Right atrium auricular region (tissue), 2 donors: Measurements from ENCODE around the gene CCHCR1. TPM values are rescaled to one million over a fixed set of nuclear protein-coding genes. Genes with fewer than 3 reads are reported as not detected.

Source experiments
- DNase-seq: peaks from one replicate; pipeline ENCODE4 v3.0.0-alpha.2; 2019; ENCODE audit warnings: low spot score
- H3K27ac ChIP-seq, 2 donors: fragments of 200-600 bp; sonication (generic); 1 replicate in 1 of 2; 2 replicates in 1 of 2; pipeline ENCODE4 v1.5.1; 2016 to 2019
- H3K27me3 ChIP-seq, 2 donors: fragments of 200-600 bp; sonication (generic); one replicate each; pipeline versions ENCODE4 v1.5.1 to v1.6.0; 2017 to 2019
- H3K36me3 ChIP-seq: fragments of 200-600 bp; sonication (generic); one replicate; pipeline ENCODE4 v1.5.1; 2016
- H3K4me1 ChIP-seq, 2 donors: fragments of 200-600 bp; sonication (generic); one replicate each; pipeline versions ENCODE4 v1.5.1 to v1.6.0; 2017 to 2019
- H3K4me3 ChIP-seq, 2 donors: fragments of 200-600 bp; sonication (generic); 1 replicate in 1 of 2; 2 replicates in 1 of 2; pipeline ENCODE4 v1.5.1; 2017 to 2019; ENCODE audit warnings: mild to moderate bottlenecking in 1 of 2, moderate library complexity in 1 of 2
- H3K9me3 ChIP-seq, 2 donors: fragments of 200-600 bp; sonication (generic); one replicate each; pipeline ENCODE4 v1.5.1; 2019
- CTCF ChIP-seq, 2 donors: fragments of 200-600 bp; sonication (generic); IDR thresholded peaks; one replicate each; pipeline ENCODE4 v1.5.1; 2019; ENCODE audit warnings: antibody characterized with exemption in 2 of 2
- total RNA-seq, 2 donors: library from RNA; depleted of rRNA; stranded (reverse); fragments of >200 nt; gene quantifications; one replicate each; pipeline ENCODE4 v1.1.0, GENCODE V29; 2016

Gene CCHCR1
- total RNA-seq, 2 donors from 2014 or later: 7.6 to 9.1 TPM

GRCh38 chr6:31144296-31144969 lies 13.2 kb downstream of the CCHCR1 start:
- H3K4me3 ChIP-seq: no peak overlapping the region
- peaks cover 0 to 14% of the 10 kb centered on the region in 2 donors for H3K4me1 ChIP-seq
- peaks cover 7% of the 10 kb centered on the region for H3K36me3 ChIP-seq
- no peaks in the 10 kb centered on the region for H3K27me3 ChIP-seq
- no peaks in the 10 kb centered on the region for H3K9me3 ChIP-seq
- no peak for TF ChIP-seq CTCF (IDR thresholded peaks at IDR 0.05)
- no peak overlapping the region for H3K27ac ChIP-seq
- no peak for DNase-seq

- Histone ChIP-seq H3K27me3 (no peaks in the 10 kb centered on the region), H3K4me1 (peaks cover 0 to 18% of the 10 kb centered on the region in 2 donors), H3K36me3 (peaks cover 7% of the 10 kb centered on the region), H3K27ac (peak overlapping the region in 1 of 2 donors; percentile 40), H3K9me3 (no peaks in the 10 kb centered on the region), H3K4me3 (no peak overlapping the region)
- DNase-seq: peak; percentile 74
- no peak for TF ChIP-seq CTCF (IDR thresholded peaks at IDR 0.05)
Observed at GRCh38 chr6:31143148-31143547, 14.5 kb downstream of the CCHCR1 start.

GRCh38 chr6:31142361-31142761 lies 15.2 kb downstream of the CCHCR1 start:
- DNase-seq: no peak
- H3K4me3 ChIP-seq: no peak overlapping the region
- H3K4me1 ChIP-seq: peaks cover 0 to 25% of the 10 kb centered on the region in 2 donors
- peak overlapping the region in 1 of 2 donors; percentile 25 for H3K27ac ChIP-seq
- H3K27me3 ChIP-seq: no peaks in the 10 kb centered on the region
- no peak for TF ChIP-seq CTCF (IDR thresholded peaks at IDR 0.05)
- H3K9me3 ChIP-seq: no peaks in the 10 kb centered on the region
- peaks cover 7% of the 10 kb centered on the region for H3K36me3 ChIP-seq

- Histone ChIP-seq H3K36me3 (peaks cover 7% of the 10 kb centered on the region), H3K27me3 (no peaks in the 10 kb centered on the region), H3K9me3 (no peaks in the 10 kb centered on the region), H3K4me3 (no peak overlapping the region), H3K27ac (no peak overlapping the region), H3K4me1 (peaks cover 0 to 27% of the 10 kb centered on the region in 2 donors)
- no peak for TF ChIP-seq CTCF (IDR thresholded peaks at IDR 0.05)
- DNase-seq: no peak
Observed at GRCh38 chr6:31140643-31141042, 17.0 kb downstream of the CCHCR1 start.

- TF ChIP-seq CTCF (IDR thresholded peaks at IDR 0.05): no peak
- Histone ChIP-seq H3K27me3 (no peaks in the 10 kb centered on the region), H3K36me3 (peaks cover 3% of the 10 kb centered on the region), H3K4me1 (peaks cover 0 to 27% of the 10 kb centered on the region in 2 donors), H3K27ac (no peak overlapping the region), H3K9me3 (no peaks in the 10 kb centered on the region), H3K4me3 (no peak overlapping the region)
- no peak for DNase-seq
Observed at GRCh38 chr6:31139599-31139998, 18.0 kb downstream of the CCHCR1 start.

- no peaks in the 10 kb centered on the region for H3K36me3 ChIP-seq
- H3K4me3 ChIP-seq: no peak within 1 kb of the TSS
- H3K9me3 ChIP-seq: no peaks in the 10 kb centered on the region
- no peak within 1 kb of the TSS for H3K27ac ChIP-seq
- DNase-seq: no peak
- no peak for TF ChIP-seq CTCF (IDR thresholded peaks at IDR 0.05)
- no peaks in the 10 kb centered on the region for H3K27me3 ChIP-seq
- peaks cover 0 to 27% of the 10 kb centered on the region in 2 donors for H3K4me1 ChIP-seq
Observed at GRCh38 chr6:31138982-31139381, 18.6 kb downstream of the CCHCR1 start, which contains the start of gene PSORS1C2. PSORS1C2 (minus strand) TSS chr6:31139066; CDS start chr6:31139026, 40 bp downstream.
